DOHH2 (cell line): Measurements from ENCODE around the gene NDC1.

Experiments used
- EZH2phosphoT487 ChIP-seq: fragments of 200-600 bp; sonication (generic); IDR thresholded peaks from 2 replicates; pipeline ENCODE4 v1.6.1; 2017; ENCODE audit warnings: borderline replicate concordance, mild to moderate bottlenecking, antibody characterized with exemption, low read length, moderate library complexity, mixed read lengths
- TF ChIP-seq, protein P1 (sequence below): fragments of 200-600 bp; sonication (generic); IDR thresholded peaks from one replicate; pipeline ENCODE4 v1.5.1; 2014; ENCODE audit warnings: antibody characterized with exemption, mild to moderate bottlenecking, low read depth, low read length; ENCODE audit not compliant: poor library complexity, severe bottlenecking

DNA sequence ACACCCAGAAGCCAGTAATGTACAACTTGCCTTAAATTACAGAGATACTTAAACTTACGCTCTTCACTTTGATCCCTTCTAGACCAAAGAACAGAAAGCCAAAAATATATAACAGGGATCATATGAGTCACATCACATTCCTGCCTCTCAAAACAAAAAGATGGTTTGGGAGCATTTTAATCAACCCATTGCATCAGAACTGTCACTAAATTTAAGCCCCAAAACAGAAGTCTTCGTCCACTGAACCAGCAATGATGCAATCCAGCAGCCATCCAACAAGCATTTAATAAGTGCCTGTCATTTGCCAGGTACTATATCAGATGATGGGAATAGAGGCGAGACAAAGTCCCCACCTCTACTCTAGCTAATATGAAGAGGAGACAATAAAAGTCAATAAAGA lies 56.4 kb downstream of the NDC1 start:
- TF ChIP-seq, protein P1, sequence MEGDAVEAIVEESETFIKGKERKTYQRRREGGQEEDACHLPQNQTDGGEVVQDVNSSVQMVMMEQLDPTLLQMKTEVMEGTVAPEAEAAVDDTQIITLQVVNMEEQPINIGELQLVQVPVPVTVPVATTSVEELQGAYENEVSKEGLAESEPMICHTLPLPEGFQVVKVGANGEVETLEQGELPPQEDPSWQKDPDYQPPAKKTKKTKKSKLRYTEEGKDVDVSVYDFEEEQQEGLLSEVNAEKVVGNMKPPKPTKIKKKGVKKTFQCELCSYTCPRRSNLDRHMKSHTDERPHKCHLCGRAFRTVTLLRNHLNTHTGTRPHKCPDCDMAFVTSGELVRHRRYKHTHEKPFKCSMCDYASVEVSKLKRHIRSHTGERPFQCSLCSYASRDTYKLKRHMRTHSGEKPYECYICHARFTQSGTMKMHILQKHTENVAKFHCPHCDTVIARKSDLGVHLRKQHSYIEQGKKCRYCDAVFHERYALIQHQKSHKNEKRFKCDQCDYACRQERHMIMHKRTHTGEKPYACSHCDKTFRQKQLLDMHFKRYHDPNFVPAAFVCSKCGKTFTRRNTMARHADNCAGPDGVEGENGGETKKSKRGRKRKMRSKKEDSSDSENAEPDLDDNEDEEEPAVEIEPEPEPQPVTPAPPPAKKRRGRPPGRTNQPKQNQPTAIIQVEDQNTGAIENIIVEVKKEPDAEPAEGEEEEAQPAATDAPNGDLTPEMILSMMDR, result no peak
- TF ChIP-seq EZH2phosphoT487, result no peak
